Panc1 (cell line): ENCODE results near the gene LIN9. TPM values are rescaled to one million over a fixed set of nuclear protein-coding genes. Genes with fewer than 3 reads are reported as not detected.

Experiments
- ATAC-seq: fragments of 200-7000 bp; cut with Tn5 transposase; 2 replicates; pipeline ENCODE4 v1.9.1; 2020; ENCODE audit warnings: mild to moderate bottlenecking, moderate library complexity
- BruUV-seq: library from RNA; stranded (reverse); fragments of 400-500 nt; replicated peaks from 2 replicates; lab custom pipeline; 2021; lab: Mats Ljungman, UMichigan
- CTCF ChIA-PET: fragments of 300-600 bp; sonication (Branson Sonifier 250); formaldehyde crosslinking; loops from one replicate; lab custom pipeline; 2022; ENCODE audit warnings: antibody characterized with exemption; lab: Charles Lee
- POLR2A ChIA-PET: fragments of 300-600 bp; sonication (Branson Sonifier 250); formaldehyde crosslinking; loops from one replicate; lab custom pipeline; 2022; ENCODE audit warnings: antibody characterized with exemption; lab: Charles Lee
- DNase-seq: peaks from one replicate; pipeline ENCODE4 v3.0.0-alpha.2; 2010; ENCODE audit warnings: low read depth, low spot score
- H3K27ac ChIP-seq: 2 replicates; pipeline ENCODE4 v1.5.1; 2011; ENCODE audit warnings: mild to moderate bottlenecking, low read length, inconsistent platforms
- H3K27me3 ChIP-seq: fragments of 200-500 bp; sonication (Bioruptor generic); 2 replicates; pipeline ENCODE4 v1.6.0; 2014; ENCODE audit warnings: low read length, inconsistent platforms; ENCODE audit not compliant: control insufficient read depth, insufficient read depth
- H3K36me3 ChIP-seq: fragments of 200-500 bp; sonication (Bioruptor generic); 2 replicates; pipeline ENCODE4 v1.5.1; 2014; ENCODE audit warnings: inconsistent platforms, mild to moderate bottlenecking, low read length, moderate library complexity; ENCODE audit not compliant: control insufficient read depth, insufficient read depth
- H3K4me1 ChIP-seq: 2 replicates; pipeline ENCODE4 v1.5.1; 2011; ENCODE audit warnings: inconsistent platforms, mild to moderate bottlenecking, low read length, moderate library complexity; ENCODE audit not compliant: control insufficient read depth, insufficient read depth
- H3K4me3 ChIP-seq, 2 experiments: 2 replicates each; pipeline ENCODE4 v1.5.1; 2011 to 2012; ENCODE audit warnings: low read depth in 2 of 2, low read length in 2 of 2, mild to moderate bottlenecking in 2 of 2, inconsistent platforms in 1 of 2, moderate library complexity in 1 of 2
- H3K9me3 ChIP-seq: fragments of 200-500 bp; sonication (Bioruptor generic); 2 replicates; pipeline ENCODE4 v1.5.1; 2014; ENCODE audit warnings: low read depth, mild to moderate bottlenecking, inconsistent platforms, low read length, moderate library complexity; ENCODE audit not compliant: control insufficient read depth, insufficient read depth
- CTCF ChIP-seq: fragments of 450-650 bp; IDR thresholded peaks from 2 replicates; pipeline ENCODE4 v1.5.1; 2017; ENCODE audit warnings: mild to moderate bottlenecking
- POLR2AphosphoS5 ChIP-seq: IDR thresholded peaks from 2 replicates; pipeline ENCODE4 v1.6.1; 2012; ENCODE audit warnings: mild to moderate bottlenecking, low read depth, low read length, moderate library complexity
- REST ChIP-seq, 2 experiments: IDR thresholded peaks; 2 replicates each; pipeline ENCODE4 v1.6.1; 2011 to 2012; ENCODE audit warnings: low read depth in 2 of 2, control low read depth in 1 of 2, low read length in 1 of 2, mild to moderate bottlenecking in 1 of 2, moderate library complexity in 1 of 2; ENCODE audit not compliant: insufficient read depth in 1 of 2
- SIN3A ChIP-seq: IDR thresholded peaks from 2 replicates; pipeline ENCODE4 v1.6.1; 2012; ENCODE audit warnings: low read depth, mild to moderate bottlenecking, low read length, moderate library complexity, borderline replicate concordance; ENCODE audit not compliant: insufficient read depth
- TCF7L2 ChIP-seq: IDR thresholded peaks from 2 replicates; pipeline ENCODE4 v1.6.1; 2011; ENCODE audit warnings: mild to moderate bottlenecking, low read depth, low read length, inconsistent platforms
- in situ Hi-C: cut with HindIII; loops from 2 replicates; pipeline ENCODE4 v1.10.0; 2016; ENCODE audit warnings: low sequenced_read_pairs, low pct_unique_long_range_greater_than_20kb
- intact Hi-C: fragments of 100-400 bp; cut with micrococcal nuclease; formaldehyde crosslinking; loops from one replicate; pipeline ENCODE4 v1.10.0; 2022; ENCODE audit not compliant: unreplicated experiment
- total RNA-seq: library from RNA; stranded (reverse); gene quantifications from one replicate; pipeline ENCODE4 v1.2.1, GENCODE V29; 2021; ENCODE audit not compliant: unreplicated experiment

Gene LIN9
- total RNA-seq, 1 experiment from 2014 or later = 11.4 TPM

- Histone ChIP-seq H3K9me3 (no peaks in the 10 kb centered on the region), H3K36me3 (no peaks in the 10 kb centered on the region), H3K4me1 (peaks cover 18% of the 10 kb centered on the region), H3K27ac (peak overlapping the region; percentile 90), H3K27me3 (no peaks in the 10 kb centered on the region), H3K4me3 (peak overlapping the region in 1 of 2 experiments; percentile 75; a peak in 1 of 4 replicates)
- in situ Hi-C loops (no loop called here), intact Hi-C loops (no loop called here)
- no peak for TF ChIP-seq TCF7L2
- TF ChIP-seq POLR2AphosphoS5 = no peak
- no peak for TF ChIP-seq CTCF
- no peak for TF ChIP-seq SIN3A
- DNase-seq (no peak), ATAC-seq (no peak)
- CTCF ChIA-PET = no interaction called here
- POLR2A ChIA-PET = no interaction called here
- BruUV-seq = no TSS peak
Observed at GRCh38 chr1:226310245-226310540, 1.2 kb upstream of the LIN9 start.

GRCh38 chr1:226309398-226310244 is 657 bp upstream of the LIN9 start:
- H3K4me1 ChIP-seq = peaks cover 18% of the 10 kb centered on the region
- ChIA-PET POLR2A (interaction anchor here (1.0 kb wide), 1 partner anchor 10 kb away, joined by 10 read pairs; no protein-coding TSS in a partner anchor), CTCF (interaction anchor here (1.4 kb wide), 1 partner anchor 24 kb away, joined by 7 read pairs; no protein-coding TSS in a partner anchor)
- H3K36me3 ChIP-seq = no peaks in the 10 kb centered on the region
- DNase-seq (no peak), ATAC-seq (peak; percentile 57)
- no peaks in the 10 kb centered on the region for H3K9me3 ChIP-seq
- TF ChIP-seq TCF7L2 = no peak
- no peak for TF ChIP-seq POLR2AphosphoS5
- TF ChIP-seq SIN3A = no peak
- no peak for TF ChIP-seq CTCF
- TF ChIP-seq REST (IDR thresholded peaks at IDR 0.05; ENCODE audit: insufficient read depth in 1 of 2, low read depth in 2 of 2, low read length in 1 of 2) = no peak
- BruUV-seq = no TSS peak
- no peaks in the 10 kb centered on the region for H3K27me3 ChIP-seq
- intact Hi-C loops (no loop called here), in situ Hi-C loops (no loop called here)
- H3K27ac ChIP-seq = peak overlapping the region; percentile 90
- H3K4me3 ChIP-seq = peak overlapping the region; percentile 75 to 99
